ENCODE data around the gene ADAT2. TPM values are rescaled to one million over a fixed set of nuclear protein-coding genes. Genes with fewer than 3 reads are reported as not detected.

ADAT2 gene
- total and polyA plus RNA-seq, 2 donors (not counting 3 experiments of a cell fraction or from before 2014, with no cell fraction given): 5.4 to 9.8 TPM

DNA sequence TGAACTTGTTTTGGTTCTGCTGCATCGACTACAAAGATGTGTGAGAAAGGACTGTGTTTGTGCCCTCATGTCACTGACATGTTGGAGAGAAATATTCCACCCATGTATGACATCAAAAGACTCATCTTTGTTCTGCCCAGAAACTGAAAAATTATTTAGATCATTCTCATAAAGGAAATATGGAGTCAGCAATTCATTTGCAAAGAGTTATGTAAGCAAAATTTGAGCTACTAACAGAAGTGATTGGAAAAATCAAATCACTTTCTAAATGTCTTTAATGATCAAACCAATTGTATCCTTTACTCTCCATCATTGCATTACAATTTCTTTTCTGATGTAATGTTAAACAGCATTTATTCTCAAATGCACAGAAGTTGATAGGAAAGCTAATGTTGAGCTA is 19.3 kb downstream of the ADAT2 start:
- TF ChIP-seq, protein P1, sequence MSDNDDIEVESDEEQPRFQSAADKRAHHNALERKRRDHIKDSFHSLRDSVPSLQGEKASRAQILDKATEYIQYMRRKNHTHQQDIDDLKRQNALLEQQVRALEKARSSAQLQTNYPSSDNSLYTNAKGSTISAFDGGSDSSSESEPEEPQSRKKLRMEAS (IDR thresholded peaks at IDR 0.05; ENCODE audit: insufficient read depth, insufficient read length): no peak
- TF ChIP-seq JUN (IDR thresholded peaks at IDR 0.05; ENCODE audit: borderline replicate concordance, insufficient read depth, insufficient read length, low read depth) (no peak), MYC (IDR thresholded peaks at IDR 0.05; ENCODE audit: low read depth, low read length) (no peak), FOS (IDR thresholded peaks at IDR 0.05; ENCODE audit: borderline replicate concordance, insufficient read depth, low read length) (no peak), POLR2AphosphoS5 (IDR thresholded peaks at IDR 0.05; ENCODE audit: insufficient read depth, low read depth, low read length) (no peak), GATA2 (IDR thresholded peaks at IDR 0.05; ENCODE audit: insufficient read depth, insufficient read length, low read depth, low read length) (no peak), EZH2 (IDR thresholded peaks at IDR 0.05; ENCODE audit: borderline replicate concordance, low read depth, low read length, severe bottlenecking) (no peak), CTCF (IDR thresholded peaks at IDR 0.05; ENCODE audit: extremely low read depth in 1 of 2, insufficient read depth in 1 of 2, low read depth in 1 of 2, low read length in 2 of 2) (no peak), POLR2A (IDR thresholded peaks at IDR 0.05; ENCODE audit: low read depth, low read length) (no peak)
- dilution Hi-C loops (cut with MboI; ENCODE audit: extremely low pct_ligation_motif_present, low sequenced_read_pairs): no loop called here
- no TSS peak for BruUV-seq (replicated peaks)
- Histone ChIP-seq H3K9ac (replicated peaks; ENCODE audit: extremely low read depth, insufficient read depth, low read length) (no peak overlapping the region), H3K4me1 (ENCODE audit: control insufficient read depth, extremely low read depth, insufficient read depth, low read length) (no peaks in the 10 kb centered on the region), H3K27me3 (ENCODE audit: control insufficient read depth in 2 of 2, insufficient read depth in 2 of 2, low read length in 2 of 2) (no peaks in the 10 kb centered on the region), H4K20me1 (replicated peaks; ENCODE audit: control insufficient read depth, extremely low read depth, insufficient read depth, low read length) (no peaks in the 10 kb centered on the region), H3K4me2 (ENCODE audit: insufficient read depth, low read length) (no peak overlapping the region), H3K9me1 (replicated peaks; ENCODE audit: control insufficient read depth, extremely low read depth, insufficient read depth, low read length) (no peaks in the 10 kb centered on the region), H2AFZ (ENCODE audit: low read depth, low read length) (no peak overlapping the region), H3K79me2 (ENCODE audit: control insufficient read depth, insufficient read depth, low read length) (no peaks in the 10 kb centered on the region), H3K36me3 (ENCODE audit: control insufficient read depth in 2 of 2, extremely low read depth in 1 of 2, insufficient read depth in 2 of 2, low read length in 2 of 2) (peaks cover 0 to 3% of the 10 kb centered on the region in 2 experiments), H3K4me3 (replicated peaks in 1 of 3; ENCODE audit: insufficient read depth in 1 of 3, low read depth in 1 of 3, low read length in 3 of 3) (no peak overlapping the region), H3K9me3 (replicated peaks; ENCODE audit: control insufficient read depth, insufficient read depth, low read length) (no peaks in the 10 kb centered on the region), H3K27ac (ENCODE audit: insufficient read depth, low read depth, low read length) (no peak overlapping the region)
- FAIRE-seq (no peak), DNase-seq (ENCODE audit: low read depth, low spot score) (no peak)
- ChIA-PET CTCF (interaction anchor here (0.7 kb wide), 1 partner anchor 404 kb away, joined by 3 read pairs; no protein-coding TSS in a partner anchor), POLR2A (no interaction called here)
- intact Hi-C loops (cut with micrococcal nuclease): no loop called here
